Peyer's patch (tissue), 4 donors: ENCODE measurements around the gene TMEM132D. TPM values are rescaled to one million over a fixed set of nuclear protein-coding genes. Genes with fewer than 3 reads are reported as not detected.

Experiments
- DNase-seq, 3 donors: peaks; one replicate each; pipeline ENCODE4 v3.0.0-alpha.2; 2017 to 2019
- H3K27ac ChIP-seq, 4 donors: fragments of 200-600 bp; sonication (generic); one replicate each; pipeline ENCODE4 v1.5.1; 2016 to 2019
- H3K27me3 ChIP-seq, 2 donors: fragments of 200-600 bp; sonication (generic); one replicate each; pipeline ENCODE4 v1.5.1; 2019
- H3K36me3 ChIP-seq, 3 donors: fragments of 200-600 bp; sonication (generic); one replicate each; pipeline ENCODE4 v1.5.1; 2016 to 2019
- H3K4me1 ChIP-seq, 4 donors: fragments of 200-600 bp; sonication (generic); one replicate each; pipeline ENCODE4 v1.5.1; 2016 to 2019
- H3K4me3 ChIP-seq, 4 donors: fragments of 200-600 bp; sonication (generic); 1 replicate in 3 of 4; 2 replicates in 1 of 4; pipeline ENCODE4 v1.5.1; 2016 to 2019; ENCODE audit warnings: mild to moderate bottlenecking in 1 of 4
- H3K9me3 ChIP-seq, 4 donors: fragments of 200-600 bp; sonication (generic); one replicate each; pipeline ENCODE4 v1.5.1; 2016 to 2019; ENCODE audit warnings: mild to moderate bottlenecking in 1 of 4
- POLR2A ChIP-seq, 2 donors: fragments of 450-650 bp; IDR thresholded peaks; one replicate each; pipeline ENCODE4 v1.5.1; 2017; ENCODE audit warnings: antibody characterized with exemption in 2 of 2, mild to moderate bottlenecking in 2 of 2, moderate library complexity in 2 of 2
- total RNA-seq, 4 donors: library from RNA; depleted of rRNA; stranded (reverse); fragments of >200 nt; gene quantifications; one replicate each; pipeline ENCODE4 v1.1.0, GENCODE V29; 2016
- TF ChIP-seq, protein P1 (sequence below), 6 experiments: fragments of 450-650 bp in 4 of 6; fragments of 200-600 bp in 2 of 6; sonication (generic) in 1 of 6; IDR thresholded peaks; one replicate each; pipeline ENCODE4 v1.5.1; 2017 to 2019; ENCODE audit warnings: antibody characterized with exemption in 6 of 6, mild to moderate bottlenecking in 3 of 6, moderate library complexity in 1 of 6

TMEM132D gene
- total RNA-seq, 4 donors from 2014 or later: 0.27 to 1.7 (median 0.41) TPM

DNA sequence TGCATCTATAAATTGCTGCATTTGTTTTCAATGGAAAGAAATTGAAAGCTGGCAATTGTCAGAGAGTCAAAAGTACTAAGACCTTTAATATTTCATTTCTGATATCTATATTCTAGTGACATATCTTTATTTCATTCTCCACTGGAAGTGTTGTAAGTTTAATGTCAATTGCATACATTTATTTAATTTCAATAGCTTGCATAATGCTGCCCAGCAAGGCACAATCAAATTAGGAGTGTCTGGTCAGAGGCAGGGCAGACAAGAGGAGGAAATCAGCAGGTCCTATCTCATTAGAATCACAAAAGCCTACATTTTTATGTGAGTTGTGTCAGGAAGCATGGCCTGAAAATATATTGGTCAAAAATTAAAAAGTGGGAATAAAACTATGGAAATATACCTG is 112.9 kb downstream of the TMEM132D start:
- Histone ChIP-seq H3K27me3 (no peaks in the 10 kb centered on the region), H3K4me1 (no peaks in the 10 kb centered on the region), H3K36me3 (no peaks in the 10 kb centered on the region), H3K9me3 (no peaks in the 10 kb centered on the region), H3K27ac (no peak overlapping the region), H3K4me3 (no peak overlapping the region)
- DNase-seq: no peak
- TF ChIP-seq, protein P1, sequence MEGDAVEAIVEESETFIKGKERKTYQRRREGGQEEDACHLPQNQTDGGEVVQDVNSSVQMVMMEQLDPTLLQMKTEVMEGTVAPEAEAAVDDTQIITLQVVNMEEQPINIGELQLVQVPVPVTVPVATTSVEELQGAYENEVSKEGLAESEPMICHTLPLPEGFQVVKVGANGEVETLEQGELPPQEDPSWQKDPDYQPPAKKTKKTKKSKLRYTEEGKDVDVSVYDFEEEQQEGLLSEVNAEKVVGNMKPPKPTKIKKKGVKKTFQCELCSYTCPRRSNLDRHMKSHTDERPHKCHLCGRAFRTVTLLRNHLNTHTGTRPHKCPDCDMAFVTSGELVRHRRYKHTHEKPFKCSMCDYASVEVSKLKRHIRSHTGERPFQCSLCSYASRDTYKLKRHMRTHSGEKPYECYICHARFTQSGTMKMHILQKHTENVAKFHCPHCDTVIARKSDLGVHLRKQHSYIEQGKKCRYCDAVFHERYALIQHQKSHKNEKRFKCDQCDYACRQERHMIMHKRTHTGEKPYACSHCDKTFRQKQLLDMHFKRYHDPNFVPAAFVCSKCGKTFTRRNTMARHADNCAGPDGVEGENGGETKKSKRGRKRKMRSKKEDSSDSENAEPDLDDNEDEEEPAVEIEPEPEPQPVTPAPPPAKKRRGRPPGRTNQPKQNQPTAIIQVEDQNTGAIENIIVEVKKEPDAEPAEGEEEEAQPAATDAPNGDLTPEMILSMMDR (IDR thresholded peaks at IDR 0.05): no peak
- no peak for TF ChIP-seq POLR2A (IDR thresholded peaks at IDR 0.05)

DNA sequence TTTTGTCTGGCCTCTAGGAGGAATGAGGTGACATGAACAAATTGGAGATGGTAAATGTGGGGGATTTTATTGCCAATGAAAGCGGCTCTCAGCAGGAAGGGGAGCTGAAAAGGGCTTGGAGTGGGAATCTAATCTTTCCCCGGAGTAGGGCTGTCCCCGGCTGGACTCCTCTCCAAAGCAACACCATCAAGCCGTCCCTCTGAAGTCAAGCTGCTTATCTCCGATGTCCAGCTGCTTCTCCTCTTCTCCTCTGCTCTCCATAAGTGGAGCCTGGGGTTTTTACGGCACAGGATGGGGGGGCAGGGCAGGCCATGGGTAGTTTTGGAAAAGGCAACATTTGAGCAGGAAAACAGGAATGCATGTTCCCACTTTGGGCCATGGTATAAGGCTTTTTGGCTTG is 113.5 kb downstream of the TMEM132D start:
- no peak overlapping the region for H3K4me3 ChIP-seq
- H3K27ac ChIP-seq: no peak overlapping the region
- no peak for TF ChIP-seq POLR2A (IDR thresholded peaks at IDR 0.05)
- TF ChIP-seq, protein P1 (IDR thresholded peaks at IDR 0.05): no peak
- no peaks in the 10 kb centered on the region for H3K36me3 ChIP-seq
- no peak for DNase-seq
- H3K27me3 ChIP-seq: no peaks in the 10 kb centered on the region
- H3K9me3 ChIP-seq: no peaks in the 10 kb centered on the region
- no peaks in the 10 kb centered on the region for H3K4me1 ChIP-seq

DNA sequence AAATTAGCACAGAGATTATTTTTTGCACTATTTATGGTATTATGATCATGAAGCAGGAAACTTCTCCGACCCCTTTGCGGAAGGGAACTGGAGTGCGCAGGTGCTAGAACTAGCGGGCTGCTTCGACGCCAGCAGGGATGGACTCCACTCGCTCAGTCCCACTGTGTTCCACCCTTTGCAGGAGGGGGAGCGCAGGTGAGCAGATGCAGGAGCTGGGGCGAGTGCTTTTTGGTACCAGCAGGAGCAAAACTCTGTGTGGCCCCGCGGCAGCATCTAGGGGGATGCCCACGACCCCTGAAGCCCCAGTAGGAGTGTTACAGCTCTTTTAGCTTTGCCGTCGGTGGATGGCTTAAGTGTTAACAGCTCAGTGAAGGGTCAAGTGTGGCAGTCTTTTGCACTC is 113.9 kb downstream of the TMEM132D start:
- no peak for DNase-seq
- Histone ChIP-seq H3K4me3 (no peak overlapping the region), H3K4me1 (no peaks in the 10 kb centered on the region), H3K27me3 (no peaks in the 10 kb centered on the region), H3K36me3 (no peaks in the 10 kb centered on the region), H3K27ac (no peak overlapping the region), H3K9me3 (no peaks in the 10 kb centered on the region)
- TF ChIP-seq, protein P1 (IDR thresholded peaks at IDR 0.05): no peak
- no peak for TF ChIP-seq POLR2A (IDR thresholded peaks at IDR 0.05)

DNA sequence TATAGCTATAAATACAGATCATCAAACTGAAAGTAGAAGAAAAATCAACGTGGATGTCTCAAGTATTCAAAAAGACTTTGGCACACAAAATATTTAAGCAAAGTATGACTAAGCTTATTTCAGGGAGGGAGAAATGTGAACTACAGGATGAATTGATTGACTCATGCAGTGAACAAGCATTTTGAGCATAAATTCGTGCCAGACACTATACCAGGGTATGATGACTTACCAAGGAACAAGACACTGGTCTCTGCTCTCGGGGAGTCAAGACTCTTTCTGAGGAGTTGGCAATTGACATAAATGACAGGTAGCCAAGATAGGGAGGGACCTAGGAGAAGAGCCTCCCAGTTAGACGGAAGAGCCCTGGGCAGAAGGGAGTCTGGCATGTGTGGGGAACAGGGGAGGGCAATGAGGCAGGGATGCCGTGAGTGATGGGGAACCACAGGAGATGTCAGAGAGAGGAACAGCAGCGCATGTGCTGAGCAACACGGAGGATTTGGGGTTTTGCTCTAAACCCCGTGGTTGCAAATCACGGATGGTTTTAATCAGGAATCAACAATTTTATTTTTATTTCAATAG is 115.2 kb downstream of the TMEM132D start:
- Histone ChIP-seq H3K9me3 (no peaks in the 10 kb centered on the region), H3K4me3 (no peak overlapping the region), H3K4me1 (no peaks in the 10 kb centered on the region), H3K27me3 (no peaks in the 10 kb centered on the region), H3K27ac (no peak overlapping the region), H3K36me3 (no peaks in the 10 kb centered on the region)
- TF ChIP-seq, protein P1 (IDR thresholded peaks at IDR 0.05): no peak
- TF ChIP-seq POLR2A (IDR thresholded peaks at IDR 0.05): no peak
- no peak for DNase-seq

DNA sequence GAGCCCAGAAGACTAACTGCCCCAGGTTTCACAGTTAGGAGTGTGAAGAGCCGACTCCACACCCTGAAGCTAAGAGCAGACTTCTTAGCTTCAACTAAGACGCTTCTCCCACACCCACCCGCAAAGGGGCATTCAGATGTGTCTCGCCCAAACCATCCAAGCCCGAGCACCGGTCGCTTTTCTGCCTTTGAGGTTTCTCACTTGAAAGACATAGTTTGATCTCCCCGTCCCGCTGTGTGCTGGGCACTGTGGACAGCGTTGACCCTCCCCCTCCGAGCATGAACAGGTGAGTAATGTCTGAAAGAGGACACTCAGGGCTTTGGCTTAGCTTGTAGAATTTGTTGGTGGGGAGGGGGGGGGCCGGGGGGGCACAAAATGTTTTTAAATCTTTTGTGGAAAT is 123.8 kb downstream of the TMEM132D start:
- DNase-seq: no peak
- Histone ChIP-seq H3K9me3 (no peaks in the 10 kb centered on the region), H3K4me1 (no peaks in the 10 kb centered on the region), H3K27me3 (no peaks in the 10 kb centered on the region), H3K36me3 (no peaks in the 10 kb centered on the region), H3K4me3 (no peak overlapping the region), H3K27ac (no peak overlapping the region)
- no peak for TF ChIP-seq POLR2A (IDR thresholded peaks at IDR 0.05)
- TF ChIP-seq, protein P1 (IDR thresholded peaks at IDR 0.05): no peak

DNA sequence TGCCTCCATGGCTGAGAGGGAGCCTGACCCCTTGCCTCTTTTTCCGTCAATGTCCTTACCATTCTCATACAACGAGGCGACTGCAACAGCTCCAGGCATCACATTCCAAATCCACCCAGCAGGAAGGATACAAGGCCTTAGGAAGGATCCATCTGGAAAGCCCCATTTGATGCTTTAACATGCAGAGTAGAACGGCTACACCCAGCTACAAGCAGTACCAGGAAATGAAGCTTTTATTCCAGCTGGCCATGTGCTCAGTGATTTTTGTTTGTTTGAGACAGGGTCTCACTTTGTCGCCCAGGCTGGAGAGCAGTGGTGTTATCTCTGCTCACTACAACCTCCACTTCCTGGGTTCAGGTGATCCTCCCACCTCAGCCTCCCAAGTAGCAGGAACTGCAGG is 124.8 kb downstream of the TMEM132D start:
- no peak for TF ChIP-seq POLR2A (IDR thresholded peaks at IDR 0.05)
- TF ChIP-seq, protein P1 (IDR thresholded peaks at IDR 0.05): no peak
- Histone ChIP-seq H3K4me3 (no peak overlapping the region), H3K27me3 (no peaks in the 10 kb centered on the region), H3K27ac (no peak overlapping the region), H3K4me1 (no peaks in the 10 kb centered on the region), H3K9me3 (no peaks in the 10 kb centered on the region), H3K36me3 (no peaks in the 10 kb centered on the region)
- no peak for DNase-seq
